ENCODE data around the gene STAT4.

The STAT4 gene

DNA sequence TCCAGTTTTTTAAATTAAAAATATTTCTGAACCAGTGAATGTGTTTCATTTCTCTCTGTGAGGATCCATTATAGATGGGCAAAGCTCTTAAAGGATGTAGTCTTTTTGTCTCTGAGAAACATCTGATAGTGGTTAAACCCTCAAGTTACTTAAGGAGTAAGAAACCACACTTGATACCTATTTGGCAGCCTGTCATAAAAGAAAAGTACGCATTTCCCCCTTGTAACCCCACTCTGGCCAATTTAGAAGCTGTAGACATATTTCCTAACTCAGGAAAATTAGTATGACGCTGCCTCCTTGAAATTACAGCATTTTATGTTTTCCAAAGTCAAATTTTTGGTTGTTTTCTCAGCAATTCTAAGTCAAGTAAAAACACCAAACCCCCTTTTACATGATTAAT is 2.0 kb downstream of the STAT4 start:
- Histone ChIP-seq H3K4me1 (ENCODE audit: control insufficient read depth in 1 of 2, insufficient read depth in 2 of 2, low read length in 2 of 2) (peaks cover 0 to 12% of the 10 kb centered on the region in 2 donors), H3K4me3 (ENCODE audit: low read depth in 1 of 2, low read length in 2 of 2) (no peak overlapping the region), H3K36me3 (ENCODE audit: control insufficient read depth in 1 of 2, insufficient read depth in 2 of 2, low read length in 2 of 2) (no peaks in the 10 kb centered on the region), H3K9ac (ENCODE audit: low read depth in 1 of 2, low read length in 2 of 2) (no peak overlapping the region), H3K27ac (ENCODE audit: low read depth, low read length) (no peak overlapping the region), H3K9me3 (ENCODE audit: control insufficient read depth in 1 of 2, low read length in 2 of 2) (no peaks in the 10 kb centered on the region), H3K27me3 (ENCODE audit: control insufficient read depth in 1 of 2, insufficient read depth in 2 of 2, low read length in 2 of 2) (no peaks in the 10 kb centered on the region)

DNA sequence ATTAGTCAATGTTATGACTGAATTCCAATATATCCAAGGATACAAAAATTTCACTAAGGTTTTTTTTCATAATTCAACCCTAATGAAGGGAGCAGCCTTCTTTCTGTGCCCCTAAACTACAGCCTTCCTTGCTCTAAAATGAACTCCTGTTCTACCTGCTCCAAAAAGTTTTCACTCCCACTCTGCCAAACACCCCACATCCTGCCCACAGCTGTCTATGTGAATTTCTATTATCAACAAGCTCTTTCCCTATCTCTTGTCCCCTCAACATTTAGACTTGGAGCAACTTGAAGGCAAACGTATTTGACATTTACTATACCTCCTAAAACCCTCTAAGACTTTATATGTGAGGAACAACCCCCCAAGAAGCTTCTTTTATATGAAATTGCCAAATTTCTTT is 2.5 kb downstream of the STAT4 start:
- H3K4me3 ChIP-seq (ENCODE audit: low read depth in 1 of 2, low read length in 2 of 2): no peak overlapping the region
- no peak overlapping the region for H3K27ac ChIP-seq (ENCODE audit: low read depth, low read length)
- peaks cover 0 to 12% of the 10 kb centered on the region in 2 donors for H3K4me1 ChIP-seq (ENCODE audit: control insufficient read depth in 1 of 2, insufficient read depth in 2 of 2, low read length in 2 of 2)
- no peaks in the 10 kb centered on the region for H3K9me3 ChIP-seq (ENCODE audit: control insufficient read depth in 1 of 2, low read length in 2 of 2)
- H3K36me3 ChIP-seq (ENCODE audit: control insufficient read depth in 1 of 2, insufficient read depth in 2 of 2, low read length in 2 of 2): no peaks in the 10 kb centered on the region
- no peaks in the 10 kb centered on the region for H3K27me3 ChIP-seq (ENCODE audit: control insufficient read depth in 1 of 2, insufficient read depth in 2 of 2, low read length in 2 of 2)
- H3K9ac ChIP-seq (ENCODE audit: low read depth in 1 of 2, low read length in 2 of 2): no peak overlapping the region

DNA sequence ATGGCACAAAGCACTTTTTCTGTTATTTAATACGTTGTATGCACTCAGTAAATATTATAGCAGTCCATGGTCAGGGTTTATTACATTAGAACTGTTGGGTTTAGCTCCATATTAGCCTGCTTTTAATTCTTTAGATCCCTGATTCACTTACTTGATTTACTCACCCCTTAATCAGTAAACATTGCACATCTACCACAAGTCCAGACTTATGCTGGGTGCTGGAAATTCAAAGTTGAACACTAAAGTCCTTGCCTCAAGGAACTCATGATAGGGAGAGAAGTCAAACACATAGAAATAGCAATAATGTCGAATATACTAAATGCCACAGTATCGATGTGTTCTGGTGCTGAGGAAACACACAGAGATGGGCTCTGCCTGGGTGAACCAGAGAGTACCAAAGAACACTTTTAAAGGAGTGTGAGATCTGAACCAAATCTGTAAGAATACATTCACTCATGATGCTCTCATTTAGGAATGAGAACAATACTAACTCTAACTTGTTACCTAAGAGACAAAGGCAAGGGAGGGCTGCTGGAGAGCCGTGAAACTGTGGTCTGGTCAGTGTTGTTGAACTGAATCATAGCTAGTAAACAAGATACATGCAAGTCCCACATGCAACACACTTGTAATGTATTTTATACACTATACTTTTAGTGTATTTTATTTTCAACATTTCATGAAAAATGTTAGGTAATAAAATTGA is 4.9 kb downstream of the STAT4 start:
- Histone ChIP-seq H3K9me3 (ENCODE audit: control insufficient read depth in 1 of 2, low read length in 2 of 2) (no peaks in the 10 kb centered on the region), H3K9ac (ENCODE audit: low read depth in 1 of 2, low read length in 2 of 2) (no peak overlapping the region), H3K4me1 (ENCODE audit: control insufficient read depth in 1 of 2, insufficient read depth in 2 of 2, low read length in 2 of 2) (peaks cover 0 to 8% of the 10 kb centered on the region in 2 donors), H3K27ac (ENCODE audit: low read depth, low read length) (no peak overlapping the region), H3K27me3 (ENCODE audit: control insufficient read depth in 1 of 2, insufficient read depth in 2 of 2, low read length in 2 of 2) (no peaks in the 10 kb centered on the region), H3K36me3 (ENCODE audit: control insufficient read depth in 1 of 2, insufficient read depth in 2 of 2, low read length in 2 of 2) (no peaks in the 10 kb centered on the region), H3K4me3 (ENCODE audit: low read depth in 1 of 2, low read length in 2 of 2) (no peak overlapping the region)

DNA sequence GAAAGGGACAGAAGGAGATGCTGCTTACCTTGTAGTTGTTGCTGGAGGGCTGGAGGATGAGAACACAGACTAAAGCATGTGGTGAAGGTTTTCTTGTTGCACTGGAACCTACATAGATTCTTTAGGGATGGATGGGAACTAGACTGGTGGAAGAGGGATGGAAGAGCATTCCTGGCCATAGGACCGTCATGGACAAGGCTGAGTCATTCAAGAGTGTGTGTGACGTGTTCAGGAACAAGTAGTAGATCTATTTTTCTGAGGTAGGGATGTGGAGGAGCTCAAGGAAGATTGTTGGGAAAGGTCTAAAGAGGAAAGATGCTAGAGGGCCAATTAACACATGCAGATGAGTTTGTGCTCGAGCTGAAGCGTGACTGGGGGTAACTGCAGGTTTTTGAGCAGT is 6.6 kb downstream of the STAT4 start:
- no peak overlapping the region for H3K27ac ChIP-seq (ENCODE audit: low read depth, low read length)
- H3K4me1 ChIP-seq (ENCODE audit: control insufficient read depth in 1 of 2, insufficient read depth in 2 of 2, low read length in 2 of 2): no peaks in the 10 kb centered on the region
- H3K36me3 ChIP-seq (ENCODE audit: control insufficient read depth in 1 of 2, insufficient read depth in 2 of 2, low read length in 2 of 2): no peaks in the 10 kb centered on the region
- no peaks in the 10 kb centered on the region for H3K27me3 ChIP-seq (ENCODE audit: control insufficient read depth in 1 of 2, insufficient read depth in 2 of 2, low read length in 2 of 2)
- no peak overlapping the region for H3K9ac ChIP-seq (ENCODE audit: low read depth in 1 of 2, low read length in 2 of 2)
- no peak overlapping the region for H3K4me3 ChIP-seq (ENCODE audit: low read depth in 1 of 2, low read length in 2 of 2)
- H3K9me3 ChIP-seq (ENCODE audit: control insufficient read depth in 1 of 2, low read length in 2 of 2): no peaks in the 10 kb centered on the region

DNA sequence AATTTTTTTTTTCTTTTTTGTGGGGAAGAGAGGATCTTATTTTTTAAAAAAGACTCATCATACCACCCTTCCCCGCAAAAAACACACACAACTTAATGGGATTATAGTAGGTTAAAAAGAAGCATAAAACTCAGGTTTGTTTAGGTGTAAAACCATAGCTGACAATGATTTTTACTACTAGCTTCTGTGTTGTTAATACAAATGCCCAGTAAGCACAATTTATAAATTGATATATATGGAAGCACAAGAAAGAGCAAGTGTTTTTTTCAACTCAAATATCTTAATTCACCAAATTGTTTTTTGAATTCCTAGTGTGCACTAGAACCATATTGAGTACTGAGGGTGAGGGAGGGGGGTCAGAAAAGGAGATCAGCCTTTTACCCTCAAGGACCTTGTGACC is 7.0 kb downstream of the STAT4 start:
- H3K27me3 ChIP-seq (ENCODE audit: control insufficient read depth in 1 of 2, insufficient read depth in 2 of 2, low read length in 2 of 2): no peaks in the 10 kb centered on the region
- H3K27ac ChIP-seq (ENCODE audit: low read depth, low read length): no peak overlapping the region
- no peaks in the 10 kb centered on the region for H3K36me3 ChIP-seq (ENCODE audit: control insufficient read depth in 1 of 2, insufficient read depth in 2 of 2, low read length in 2 of 2)
- H3K9me3 ChIP-seq (ENCODE audit: control insufficient read depth in 1 of 2, low read length in 2 of 2): no peaks in the 10 kb centered on the region
- no peak overlapping the region for H3K4me3 ChIP-seq (ENCODE audit: low read depth in 1 of 2, low read length in 2 of 2)
- H3K4me1 ChIP-seq (ENCODE audit: control insufficient read depth in 1 of 2, insufficient read depth in 2 of 2, low read length in 2 of 2): no peaks in the 10 kb centered on the region
- no peak overlapping the region for H3K9ac ChIP-seq (ENCODE audit: low read depth in 1 of 2, low read length in 2 of 2)

DNA sequence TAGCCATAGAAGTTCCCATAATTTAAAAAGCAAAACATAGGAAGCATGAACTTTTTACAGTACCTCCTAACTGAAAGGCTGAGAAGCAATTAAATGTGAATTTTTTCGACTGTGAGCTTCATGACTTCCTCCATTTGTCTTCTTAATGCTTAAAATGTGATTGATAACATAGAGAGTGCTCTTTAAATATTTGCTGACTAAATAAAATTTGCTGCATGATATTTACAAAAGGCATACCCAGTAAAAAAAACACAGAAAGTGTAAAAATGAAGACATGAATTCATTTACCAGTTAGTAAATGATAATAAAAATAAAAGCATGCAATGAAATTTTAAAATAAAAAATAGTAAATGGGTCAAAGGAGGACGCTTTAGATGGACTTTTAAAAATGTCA is 21.9 kb downstream of the STAT4 start:
- Histone ChIP-seq H3K9ac (ENCODE audit: low read depth in 1 of 2, low read length in 2 of 2) (no peak overlapping the region), H3K4me1 (ENCODE audit: control insufficient read depth in 1 of 2, insufficient read depth in 2 of 2, low read length in 2 of 2) (no peaks in the 10 kb centered on the region), H3K4me3 (ENCODE audit: low read depth in 1 of 2, low read length in 2 of 2) (no peak overlapping the region), H3K27me3 (ENCODE audit: control insufficient read depth in 1 of 2, insufficient read depth in 2 of 2, low read length in 2 of 2) (no peaks in the 10 kb centered on the region), H3K27ac (ENCODE audit: low read depth, low read length) (no peak overlapping the region), H3K9me3 (ENCODE audit: control insufficient read depth in 1 of 2, low read length in 2 of 2) (no peaks in the 10 kb centered on the region), H3K36me3 (ENCODE audit: control insufficient read depth in 1 of 2, insufficient read depth in 2 of 2, low read length in 2 of 2) (no peaks in the 10 kb centered on the region)

DNA sequence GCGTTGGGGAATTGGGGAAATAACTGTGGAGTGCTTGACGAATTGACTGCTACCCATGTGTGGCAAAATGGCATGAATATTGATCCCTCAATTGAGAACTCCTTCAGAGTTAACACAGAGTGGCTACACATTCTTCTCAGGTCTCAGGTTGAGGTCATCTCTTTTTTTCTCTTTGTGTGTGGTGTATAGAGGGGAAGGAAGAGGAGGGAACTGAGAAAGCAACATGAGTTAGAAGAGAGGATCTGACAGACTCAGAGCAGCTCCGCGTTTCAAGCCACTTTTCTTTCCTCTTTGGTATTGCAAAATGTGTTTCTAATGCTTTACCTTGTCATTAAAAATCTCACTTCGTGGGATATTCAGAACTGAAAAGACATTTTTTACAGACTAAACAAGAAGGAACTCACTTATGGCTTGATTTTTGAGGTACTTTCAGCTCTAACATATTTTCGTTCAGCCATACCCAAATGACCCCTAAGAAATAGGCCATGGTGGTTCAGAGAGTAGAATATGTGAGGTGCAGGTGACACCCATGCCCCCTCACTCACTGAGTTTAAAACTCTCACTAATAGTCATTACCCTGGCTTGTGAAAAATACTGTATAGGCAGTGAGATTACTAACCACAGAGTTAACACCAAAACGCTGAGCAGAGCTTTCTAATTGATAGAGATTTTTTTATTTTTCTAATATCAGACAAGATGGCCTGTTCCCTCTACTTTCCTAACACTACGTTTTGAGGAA is 22.5 kb downstream of the STAT4 start:
- no peak overlapping the region for H3K4me3 ChIP-seq (ENCODE audit: low read depth in 1 of 2, low read length in 2 of 2)
- H3K9ac ChIP-seq (ENCODE audit: low read depth in 1 of 2, low read length in 2 of 2): no peak overlapping the region
- no peaks in the 10 kb centered on the region for H3K27me3 ChIP-seq (ENCODE audit: control insufficient read depth in 1 of 2, insufficient read depth in 2 of 2, low read length in 2 of 2)

DNA sequence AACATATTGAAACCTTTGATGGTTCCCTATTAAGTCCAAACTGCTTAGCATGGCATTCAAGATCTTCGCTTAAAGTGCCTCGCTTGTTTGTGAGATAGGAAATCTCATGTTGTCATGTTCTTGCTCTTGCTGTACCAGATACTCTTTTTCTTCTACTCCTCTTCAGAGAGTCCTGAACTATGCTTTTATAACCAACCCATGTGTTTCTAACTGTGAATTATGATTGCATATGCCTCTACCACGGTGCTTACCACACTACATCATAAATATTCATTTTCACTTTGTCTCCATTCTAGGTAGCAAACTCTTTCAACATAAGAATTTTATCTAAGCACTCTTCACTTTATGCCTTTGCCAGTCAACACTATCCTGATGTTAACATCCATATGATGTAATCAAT is 23.6 kb downstream of the STAT4 start:
- no peaks in the 10 kb centered on the region for H3K4me1 ChIP-seq (ENCODE audit: control insufficient read depth in 1 of 2, insufficient read depth in 2 of 2, low read length in 2 of 2)
- no peaks in the 10 kb centered on the region for H3K36me3 ChIP-seq (ENCODE audit: control insufficient read depth in 1 of 2, insufficient read depth in 2 of 2, low read length in 2 of 2)
- no peaks in the 10 kb centered on the region for H3K9me3 ChIP-seq (ENCODE audit: control insufficient read depth in 1 of 2, low read length in 2 of 2)
- no peak overlapping the region for H3K4me3 ChIP-seq (ENCODE audit: low read depth in 1 of 2, low read length in 2 of 2)
- H3K9ac ChIP-seq (ENCODE audit: low read depth in 1 of 2, low read length in 2 of 2): no peak overlapping the region
- no peak overlapping the region for H3K27ac ChIP-seq (ENCODE audit: low read depth, low read length)
- H3K27me3 ChIP-seq (ENCODE audit: control insufficient read depth in 1 of 2, insufficient read depth in 2 of 2, low read length in 2 of 2): no peaks in the 10 kb centered on the region

More for the DNA sequence above, 22.5 kb downstream of the STAT4 start:
- Histone ChIP-seq H3K36me3 (ENCODE audit: control insufficient read depth in 1 of 2, insufficient read depth in 2 of 2, low read length in 2 of 2) (no peaks in the 10 kb centered on the region), H3K4me1 (ENCODE audit: control insufficient read depth in 1 of 2, insufficient read depth in 2 of 2, low read length in 2 of 2) (no peaks in the 10 kb centered on the region), H3K9me3 (ENCODE audit: control insufficient read depth in 1 of 2, low read length in 2 of 2) (no peaks in the 10 kb centered on the region), H3K27ac (ENCODE audit: low read depth, low read length) (no peak overlapping the region)

DNA sequence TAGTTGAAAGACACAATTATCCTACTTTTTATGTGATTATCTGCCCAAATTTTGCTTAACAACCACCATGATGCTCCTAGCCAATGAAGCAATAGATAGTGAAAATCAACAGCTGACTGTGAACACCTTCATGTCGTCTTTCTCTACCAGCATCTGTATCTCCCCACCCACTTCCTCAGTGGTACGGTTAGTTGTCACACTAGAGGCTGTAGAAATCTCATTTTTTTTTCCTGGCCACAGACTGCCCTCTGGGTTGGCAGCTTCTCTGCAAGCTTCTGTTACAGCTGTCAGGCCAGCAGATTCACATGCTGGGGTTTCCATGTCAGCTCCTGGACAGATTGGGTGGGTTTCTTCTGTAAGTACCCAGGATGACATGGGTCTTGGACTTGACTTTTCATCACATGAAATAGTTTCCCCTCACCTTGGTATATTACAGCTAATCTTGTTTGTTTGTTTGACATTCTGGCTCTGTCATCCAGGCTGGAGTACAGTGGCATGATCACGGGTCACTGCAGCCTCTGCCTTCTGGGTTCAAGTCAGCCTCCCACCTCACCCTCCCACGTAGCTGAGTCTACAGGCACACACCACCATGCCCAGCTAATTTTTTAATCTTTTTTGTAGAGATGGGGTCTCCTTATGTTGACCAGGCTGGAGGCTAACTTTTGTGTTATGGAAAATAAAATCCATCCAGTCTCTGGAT is 24.3 kb downstream of the STAT4 start:
- Histone ChIP-seq H3K4me1 (ENCODE audit: control insufficient read depth in 1 of 2, insufficient read depth in 2 of 2, low read length in 2 of 2) (no peaks in the 10 kb centered on the region), H3K27ac (ENCODE audit: low read depth, low read length) (no peak overlapping the region), H3K27me3 (ENCODE audit: control insufficient read depth in 1 of 2, insufficient read depth in 2 of 2, low read length in 2 of 2) (no peaks in the 10 kb centered on the region), H3K36me3 (ENCODE audit: control insufficient read depth in 1 of 2, insufficient read depth in 2 of 2, low read length in 2 of 2) (no peaks in the 10 kb centered on the region), H3K9ac (ENCODE audit: low read depth in 1 of 2, low read length in 2 of 2) (no peak overlapping the region), H3K9me3 (ENCODE audit: control insufficient read depth in 1 of 2, low read length in 2 of 2) (no peaks in the 10 kb centered on the region), H3K4me3 (ENCODE audit: low read depth in 1 of 2, low read length in 2 of 2) (no peak overlapping the region)

DNA sequence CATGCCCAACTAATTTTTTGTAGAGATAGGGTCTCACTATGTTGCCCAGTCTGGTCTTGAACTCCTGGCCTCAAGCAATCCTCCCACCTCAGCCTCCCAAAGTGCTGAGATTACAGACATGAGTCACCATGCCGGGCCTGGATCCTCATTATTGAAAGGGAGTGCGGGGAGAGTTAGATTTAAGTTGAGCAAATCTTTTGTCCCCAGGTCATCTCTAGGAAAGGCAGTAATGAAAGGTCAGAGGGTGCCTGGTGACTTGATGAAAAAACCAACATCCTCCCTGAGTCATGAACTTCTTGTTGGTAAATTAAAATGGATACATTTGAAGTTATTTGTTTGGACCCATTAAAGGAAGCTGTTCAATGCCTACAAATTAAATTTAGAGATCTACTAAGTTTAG is 25.1 kb downstream of the STAT4 start:
- Histone ChIP-seq H3K9ac (ENCODE audit: low read depth in 1 of 2, low read length in 2 of 2) (no peak overlapping the region), H3K27ac (ENCODE audit: low read depth, low read length) (no peak overlapping the region), H3K27me3 (ENCODE audit: control insufficient read depth in 1 of 2, insufficient read depth in 2 of 2, low read length in 2 of 2) (no peaks in the 10 kb centered on the region), H3K4me1 (ENCODE audit: control insufficient read depth in 1 of 2, insufficient read depth in 2 of 2, low read length in 2 of 2) (no peaks in the 10 kb centered on the region), H3K9me3 (ENCODE audit: control insufficient read depth in 1 of 2, low read length in 2 of 2) (no peaks in the 10 kb centered on the region), H3K4me3 (ENCODE audit: low read depth in 1 of 2, low read length in 2 of 2) (no peak overlapping the region), H3K36me3 (ENCODE audit: control insufficient read depth in 1 of 2, insufficient read depth in 2 of 2, low read length in 2 of 2) (no peaks in the 10 kb centered on the region)

Data from duodenal mucosa (tissue), 2 donors.